H1 (cell line): ENCODE measurements around the gene GRID2. TPM values are rescaled to one million over a fixed set of nuclear protein-coding genes. Genes with fewer than 3 reads are reported as not detected.

Experiments
- CBX5 ChIP-seq: fragments of 300-800, 300-1000 bp; sonication (generic); IDR thresholded peaks from 2 replicates; pipeline ENCODE4 v1.7.1; 2016; ENCODE audit warnings: antibody characterized with exemption, low read length, low read depth
- HDAC6 ChIP-seq: IDR thresholded peaks from one replicate; pipeline ENCODE4 v1.7.1; 2012; ENCODE audit warnings: low read depth, mild to moderate bottlenecking, inconsistent platforms, low read length, moderate library complexity
- TBP ChIP-seq: IDR thresholded peaks from 2 replicates; pipeline ENCODE4 v1.6.1; 2011; ENCODE audit warnings: low read depth, low read length, improper control_type of control experiment
- polyA plus RNA-seq, 7 experiments: library from polyadenylated mRNA; depleted of rRNA in 3 of 7; stranded (reverse) in 5 of 7; unstranded in 2 of 7; fragments of >200 nt in 5 of 7; fragments of 200-250 nt in 2 of 7; gene quantifications; 1 replicate in 5 of 7; 2 replicates in 1 of 7; 4 replicates in 1 of 7; pipeline versions ENCODE4 v1.2.1 to v1.2.3, GENCODE V29; 2011 to 2013; ENCODE audit warnings: missing spikeins in 2 of 7, mixed read lengths in 2 of 7
- total RNA-seq: library from RNA; stranded (reverse); fragmentation: NEBNext Ultra II Directional; extraction: Animal tissue kit (Norgen Biotek cat#: 25700); gene quantifications from 2 replicates; pipeline ENCODE4 v1.2.1, GENCODE V29; 2021
- TF ChIP-seq, protein P1 (sequence below), 3 experiments: IDR thresholded peaks; 1 replicate in 2 of 3; 2 replicates in 1 of 3; pipeline versions ENCODE4 v1.5.1 to v1.6.1; 2011; ENCODE audit warnings: low read length in 3 of 3, mild to moderate bottlenecking in 3 of 3, inconsistent platforms in 2 of 3, low read depth in 1 of 3, moderate library complexity in 1 of 3; ENCODE audit not compliant: insufficient read depth in 1 of 3; ENCODE audit errors: control extremely low read depth in 1 of 3

Gene GRID2
- total and polyA plus RNA-seq, 2 of the 8 experiments (the other 6 are each of a cell fraction or from before 2014, with no cell fraction given) = 31.1 to 81.9 TPM

DNA sequence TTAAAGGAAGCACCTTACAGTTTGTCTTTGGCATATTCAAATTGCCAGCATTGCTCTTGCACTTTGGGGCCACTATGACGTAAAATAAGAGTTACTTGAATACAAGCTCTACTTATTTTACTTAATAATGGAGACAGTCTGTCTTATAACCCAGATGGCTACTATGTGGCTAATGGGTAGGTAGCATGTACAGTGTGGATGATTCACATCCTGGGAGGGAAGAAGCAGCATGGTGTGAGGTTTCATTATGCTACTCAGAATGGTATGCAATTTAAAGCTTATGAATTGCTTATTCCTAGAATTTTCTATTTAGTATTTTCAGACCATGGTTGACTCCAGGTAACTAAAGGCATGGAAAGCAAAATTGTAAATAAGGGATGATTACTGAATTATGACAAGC lies 763.0 kb downstream of the GRID2 start (continued):
- no peak for TF ChIP-seq HDAC6
- TF ChIP-seq CBX5 = no peak
- TF ChIP-seq, protein P1, sequence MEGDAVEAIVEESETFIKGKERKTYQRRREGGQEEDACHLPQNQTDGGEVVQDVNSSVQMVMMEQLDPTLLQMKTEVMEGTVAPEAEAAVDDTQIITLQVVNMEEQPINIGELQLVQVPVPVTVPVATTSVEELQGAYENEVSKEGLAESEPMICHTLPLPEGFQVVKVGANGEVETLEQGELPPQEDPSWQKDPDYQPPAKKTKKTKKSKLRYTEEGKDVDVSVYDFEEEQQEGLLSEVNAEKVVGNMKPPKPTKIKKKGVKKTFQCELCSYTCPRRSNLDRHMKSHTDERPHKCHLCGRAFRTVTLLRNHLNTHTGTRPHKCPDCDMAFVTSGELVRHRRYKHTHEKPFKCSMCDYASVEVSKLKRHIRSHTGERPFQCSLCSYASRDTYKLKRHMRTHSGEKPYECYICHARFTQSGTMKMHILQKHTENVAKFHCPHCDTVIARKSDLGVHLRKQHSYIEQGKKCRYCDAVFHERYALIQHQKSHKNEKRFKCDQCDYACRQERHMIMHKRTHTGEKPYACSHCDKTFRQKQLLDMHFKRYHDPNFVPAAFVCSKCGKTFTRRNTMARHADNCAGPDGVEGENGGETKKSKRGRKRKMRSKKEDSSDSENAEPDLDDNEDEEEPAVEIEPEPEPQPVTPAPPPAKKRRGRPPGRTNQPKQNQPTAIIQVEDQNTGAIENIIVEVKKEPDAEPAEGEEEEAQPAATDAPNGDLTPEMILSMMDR (IDR thresholded peaks at IDR 0.05; ENCODE audit: control extremely low read depth in 1 of 3, insufficient read depth in 1 of 3, low read depth in 1 of 3, low read length in 3 of 3) = no peak
- no peak for TF ChIP-seq TBP
